Measurements from ENCODE around the gene CD34. TPM values are rescaled to one million over a fixed set of nuclear protein-coding genes. Genes with fewer than 3 reads are reported as not detected.

The CD34 gene
- polyA plus RNA-seq, 12 donors: 50.0 to 272 (median 173) TPM

DNA sequence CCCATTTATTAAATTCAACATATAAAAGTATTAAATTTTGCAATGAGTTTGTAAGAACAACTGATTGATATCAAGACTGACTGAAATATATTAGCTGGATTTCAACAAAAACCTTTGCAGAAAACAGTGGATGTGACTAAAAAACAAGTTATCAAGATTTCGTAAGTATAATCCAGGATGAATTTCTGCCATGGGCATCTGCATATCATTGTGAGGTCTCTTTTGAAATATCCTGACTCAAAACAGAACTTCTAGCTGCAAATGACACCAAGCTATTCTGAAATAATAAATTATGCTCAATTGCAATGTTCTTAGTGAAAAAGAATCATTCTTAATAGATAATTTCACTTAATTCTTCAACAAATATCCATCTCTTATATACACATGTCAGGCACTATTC is 52.6 kb downstream of the CD34 start:
- no peak for DNase-seq

DNA sequence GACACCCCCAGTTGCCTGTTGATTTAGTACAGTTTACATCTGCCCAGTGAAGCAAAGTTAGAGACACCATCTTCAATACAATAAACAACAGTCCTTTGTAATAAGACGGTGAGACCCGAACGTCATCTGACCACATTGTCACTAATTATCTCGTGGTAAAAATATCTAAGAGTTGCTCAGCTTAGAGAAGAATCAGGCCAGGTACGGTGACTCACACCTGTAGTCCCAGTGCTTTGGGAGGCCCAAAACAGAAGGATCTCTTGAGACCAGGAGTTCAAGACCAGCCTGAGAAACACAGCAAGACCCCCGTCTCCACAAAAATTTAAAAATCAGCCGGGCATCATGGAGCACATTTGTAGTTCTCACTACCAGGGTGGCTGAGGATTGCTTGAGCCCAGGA is 53.5 kb downstream of the CD34 start:
- no peak for DNase-seq

DNA sequence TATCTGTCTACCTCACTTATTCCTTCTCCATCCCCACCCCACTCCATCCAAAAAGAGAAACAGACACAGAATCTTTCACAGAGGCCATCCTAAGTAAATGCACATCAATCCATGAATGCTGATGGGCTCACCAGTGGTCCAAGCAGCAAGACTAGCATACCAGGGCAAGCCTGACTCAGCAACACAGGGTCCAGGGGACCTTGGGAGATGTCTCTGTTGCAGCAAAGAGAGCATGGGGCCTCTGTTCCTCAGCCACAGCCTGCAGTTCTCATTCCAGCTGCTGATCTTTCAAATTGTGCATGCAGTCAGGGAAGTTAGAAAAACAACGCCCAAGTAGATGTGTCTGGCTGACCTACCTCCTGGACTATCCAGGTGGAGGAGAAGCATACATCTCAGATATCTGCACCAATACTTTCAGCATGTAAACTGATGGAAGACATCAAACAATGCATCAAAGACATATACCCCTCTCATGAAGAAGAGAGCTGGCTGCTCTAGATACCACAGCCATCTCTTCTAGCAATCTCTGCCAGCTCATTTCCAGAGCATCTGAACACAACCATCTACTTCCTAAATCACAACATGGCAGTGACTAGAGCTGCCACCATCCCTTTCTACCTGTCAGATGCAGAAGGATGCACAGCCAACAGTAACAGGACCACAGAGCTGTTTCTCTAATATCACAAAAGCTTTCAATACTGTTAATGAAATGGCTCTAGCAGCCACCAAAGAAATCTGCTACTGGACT is 54.5 kb downstream of the CD34 start:
- no peak for DNase-seq

DNA sequence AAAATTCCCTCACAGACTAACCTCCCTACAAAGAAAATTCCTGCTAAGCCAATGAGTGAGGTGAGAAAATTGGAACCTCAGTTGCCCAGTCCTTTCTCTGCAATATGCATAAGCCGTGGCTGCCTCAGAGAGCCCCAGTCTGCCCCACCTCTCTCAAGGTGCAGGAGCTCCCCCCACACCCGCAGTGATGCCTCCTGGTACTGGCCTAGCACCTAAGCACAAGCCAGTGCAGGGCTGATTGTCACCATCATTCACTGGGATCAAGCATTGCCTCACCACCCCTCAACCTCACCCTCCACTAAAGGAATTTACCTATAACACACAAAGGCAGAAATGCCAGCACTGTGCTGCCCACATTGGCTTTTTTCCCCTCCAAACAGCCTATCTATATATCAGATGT is 56.9 kb downstream of the CD34 start:
- DNase-seq: no peak

DNA sequence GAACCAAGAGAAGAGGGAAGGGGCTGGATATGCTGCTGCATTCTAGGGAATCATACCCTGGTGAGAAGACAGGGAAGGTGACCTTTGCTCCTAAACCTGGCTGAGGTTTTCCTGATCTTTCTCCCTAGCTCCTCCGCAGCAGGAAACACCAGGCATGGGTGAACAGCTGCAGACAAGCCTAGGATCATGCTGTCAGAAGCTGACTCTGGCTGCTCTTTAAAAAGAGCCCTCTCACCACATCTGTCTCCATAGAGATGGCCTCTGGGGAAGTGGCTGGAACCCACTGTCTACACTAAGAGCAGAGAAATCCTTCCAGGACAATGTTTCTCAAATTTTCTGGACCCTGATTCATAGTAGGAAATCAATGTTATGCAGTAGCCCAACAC is 57.6 kb downstream of the CD34 start:
- DNase-seq: no peak

DNA sequence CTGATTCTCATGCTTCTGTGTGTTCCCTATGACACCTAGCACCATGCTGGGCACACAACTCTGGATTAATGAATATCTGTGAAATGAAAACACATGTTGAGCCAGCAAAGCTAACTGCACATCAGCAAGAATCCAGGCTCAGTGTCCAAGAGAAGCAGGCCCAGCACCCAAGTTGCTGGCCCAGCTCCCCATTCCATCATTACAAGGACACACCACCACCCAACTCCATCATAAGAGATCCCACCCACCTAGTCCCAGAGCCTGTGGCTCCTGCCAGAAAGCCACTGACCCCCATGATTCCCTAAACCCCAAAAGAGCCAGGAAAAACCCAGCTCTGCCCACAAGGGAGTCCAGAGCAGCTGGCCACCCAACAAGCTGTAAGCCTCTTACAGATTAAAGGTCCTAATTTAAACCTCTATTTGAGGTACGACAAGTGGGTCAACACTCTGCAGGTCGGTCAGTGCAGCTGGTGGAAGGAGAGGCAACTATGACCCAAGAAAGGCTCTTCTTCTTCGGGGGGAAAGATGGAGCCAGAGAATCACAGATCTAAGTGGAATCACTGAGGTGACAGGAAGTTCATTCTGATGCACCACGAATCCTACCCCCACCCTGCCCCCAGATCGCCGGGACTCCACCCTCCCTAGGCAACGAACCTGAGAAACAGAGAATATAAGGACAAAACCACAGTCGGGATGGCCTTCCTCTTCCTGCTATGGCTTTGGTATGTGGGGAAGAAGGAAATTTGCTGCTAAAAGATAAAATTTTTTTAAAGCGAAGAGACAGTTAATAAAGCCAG is 58.2 kb downstream of the CD34 start:
- DNase-seq: no peak

DNA sequence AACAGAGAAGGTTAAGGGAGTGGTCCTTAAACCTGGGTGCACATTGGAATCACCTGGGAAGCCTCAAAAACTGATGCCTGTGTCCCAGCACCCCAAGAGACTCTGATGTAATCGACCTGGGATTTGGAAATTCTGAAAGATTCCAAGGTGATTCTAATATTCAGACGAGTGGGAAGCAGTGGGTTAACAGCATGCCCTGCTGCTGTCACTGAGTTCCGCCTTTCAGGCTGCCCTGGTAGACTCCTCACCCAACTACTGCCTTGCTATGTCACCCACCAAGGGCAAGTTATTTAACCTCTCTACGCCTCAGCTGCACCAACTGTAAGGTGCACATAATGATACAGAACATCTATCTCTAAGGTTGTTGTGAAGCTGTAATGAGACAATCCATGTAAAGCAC is 59.2 kb downstream of the CD34 start:
- DNase-seq: no peak

DNA sequence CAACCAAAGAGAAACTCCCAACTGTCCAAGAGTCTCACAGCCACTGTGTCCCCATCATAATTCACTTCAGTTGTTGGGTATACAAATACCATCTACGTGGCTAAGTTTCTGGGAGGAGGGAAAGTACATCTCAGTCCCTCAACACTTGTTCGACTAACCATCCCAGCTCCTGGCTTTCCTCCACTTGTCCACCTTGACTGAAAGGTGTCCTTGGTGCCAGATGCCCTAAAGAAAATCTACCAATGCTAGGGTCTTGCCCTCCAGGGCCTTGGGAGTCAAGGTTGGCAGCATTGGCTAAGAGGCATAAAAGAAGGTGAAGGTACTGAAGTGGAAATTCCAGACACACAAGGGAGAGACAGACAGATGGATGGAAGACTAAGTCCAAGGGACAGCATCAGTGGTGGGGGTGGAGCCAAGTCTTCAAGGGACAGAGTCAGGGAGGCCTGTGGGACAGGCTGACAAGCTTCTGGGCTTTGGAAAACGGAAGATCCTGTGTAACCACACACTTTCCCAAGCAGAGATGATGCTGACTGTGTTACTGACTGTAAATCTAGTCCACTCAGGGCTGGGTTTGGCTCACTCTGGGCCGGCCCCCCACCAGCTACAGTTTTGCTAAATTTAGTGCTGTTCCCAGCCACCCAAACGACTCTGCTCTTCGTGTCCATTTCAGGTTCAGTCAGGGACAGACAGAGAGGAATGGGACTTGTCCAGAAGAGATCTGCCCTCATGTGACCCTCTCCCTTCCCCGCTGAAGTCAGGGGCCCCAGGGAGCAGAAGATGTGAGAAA is 60.1 kb downstream of the CD34 start:
- DNase-seq: no peak

DNA sequence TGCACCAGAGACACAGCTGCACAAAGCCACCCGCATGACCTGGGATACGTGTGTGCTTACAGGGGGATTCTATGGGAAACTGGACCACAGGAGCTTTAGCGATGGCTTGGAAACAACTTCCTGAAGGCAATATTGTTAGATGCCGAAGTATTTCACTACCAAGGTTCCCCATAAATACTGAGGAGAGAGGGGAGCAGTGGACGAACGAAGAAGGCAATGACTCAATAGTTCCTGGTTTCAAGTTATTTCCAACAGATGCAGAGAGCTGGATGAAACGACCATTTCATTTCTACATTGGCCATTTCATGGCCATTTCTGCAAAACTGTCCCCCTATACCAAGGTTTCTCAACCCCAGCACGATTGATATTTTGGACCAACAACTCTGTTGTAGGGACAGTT is 61.3 kb downstream of the CD34 start:
- no peak for DNase-seq

DNA sequence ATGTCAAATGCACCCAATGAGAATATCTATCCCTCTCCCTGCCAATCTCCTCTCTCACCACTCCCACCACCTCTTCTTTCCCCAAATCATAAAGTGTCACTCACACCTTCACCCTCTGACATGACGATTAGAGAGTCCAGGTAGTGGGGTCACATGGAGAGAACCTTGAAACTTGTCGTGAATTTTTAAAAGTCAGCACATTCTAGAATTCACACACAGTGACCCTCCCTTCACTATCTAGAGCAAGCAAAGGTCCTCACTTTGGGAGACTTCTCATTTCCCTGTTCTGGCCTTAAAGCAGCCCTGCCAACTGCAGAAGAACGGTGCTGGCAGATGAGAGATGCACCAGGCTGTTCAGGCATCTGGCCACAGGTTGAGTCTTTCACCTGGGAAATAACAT is 61.9 kb downstream of the CD34 start:
- DNase-seq: no peak

DNA sequence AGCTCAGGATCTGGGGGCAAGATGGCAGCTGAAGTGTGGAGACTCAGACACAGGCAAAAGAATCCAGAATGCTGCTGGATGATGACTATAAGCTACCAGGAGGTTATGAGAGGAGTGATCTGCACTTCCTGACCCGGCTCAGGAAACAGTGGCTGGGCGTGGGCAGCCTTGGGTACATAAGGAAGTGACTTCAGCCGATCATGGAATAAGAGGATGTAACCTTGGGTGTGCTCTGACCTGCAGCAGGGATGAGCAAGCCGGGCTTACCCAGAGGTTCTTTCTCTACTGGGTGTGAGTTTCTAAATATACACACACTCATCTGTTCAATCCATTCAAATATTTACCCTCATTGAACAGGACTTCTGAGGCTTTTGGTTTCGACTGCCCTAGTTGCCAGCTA is 62.7 kb downstream of the CD34 start:
- DNase-seq: no peak

DNA sequence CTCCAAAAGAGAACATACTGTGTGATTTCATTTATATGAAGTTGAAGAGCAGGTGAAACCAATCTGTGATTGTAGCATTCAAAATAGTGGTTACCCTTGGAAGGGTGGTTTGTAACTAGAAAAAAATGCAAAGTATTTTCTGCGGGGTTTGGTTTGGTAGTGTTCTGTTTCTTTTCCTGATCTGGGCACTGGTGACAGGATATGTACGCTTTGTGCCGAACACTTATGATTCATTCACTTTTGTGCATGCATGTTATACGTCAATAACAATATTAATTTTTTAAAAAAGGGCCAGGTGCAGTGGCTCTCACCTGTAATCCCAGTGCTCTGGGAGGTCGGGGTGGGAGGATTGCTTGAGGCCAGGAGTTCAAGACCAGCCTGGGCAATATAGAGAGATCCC is 63.8 kb downstream of the CD34 start:
- no peak for DNase-seq

DNA sequence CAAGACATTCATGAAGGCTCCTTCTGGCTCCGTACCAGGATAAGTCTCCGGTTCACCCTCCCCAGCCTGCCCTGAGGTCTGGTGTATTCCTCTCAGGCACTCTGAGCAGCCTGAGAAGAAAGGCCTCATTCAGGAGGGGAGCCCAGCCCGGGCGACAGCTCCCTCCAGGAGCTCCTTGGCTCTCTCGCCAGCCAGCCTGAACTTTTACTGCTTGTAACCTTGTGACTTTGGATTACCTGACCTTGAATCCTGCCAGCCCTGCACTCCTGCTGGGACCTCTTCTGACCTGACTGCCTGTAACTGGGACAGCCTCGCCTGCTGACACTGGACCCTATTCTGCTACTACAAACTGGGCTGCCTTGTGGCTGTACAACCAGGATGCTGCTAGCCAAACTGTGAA is 65.8 kb downstream of the CD34 start:
- no peak for DNase-seq

DNA sequence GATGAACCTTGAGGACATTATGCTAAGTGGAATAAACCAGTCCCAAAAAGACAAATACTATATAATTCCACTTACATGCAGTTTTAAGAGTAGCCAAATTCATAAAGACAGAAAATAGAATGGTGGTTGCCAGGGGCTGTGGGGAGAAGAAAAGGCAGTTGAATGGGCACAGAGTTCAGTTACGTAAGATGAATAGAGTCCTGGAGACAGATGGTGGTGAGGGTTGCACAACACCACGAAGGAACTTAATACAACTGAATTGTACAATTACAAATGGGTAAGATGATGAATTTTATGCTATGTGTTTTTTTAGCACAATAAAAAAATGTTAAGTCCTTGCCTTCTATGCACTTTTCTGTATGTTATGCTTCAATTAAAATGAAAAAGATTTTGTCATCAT is 66.6 kb downstream of the CD34 start:
- no peak for DNase-seq

DNA sequence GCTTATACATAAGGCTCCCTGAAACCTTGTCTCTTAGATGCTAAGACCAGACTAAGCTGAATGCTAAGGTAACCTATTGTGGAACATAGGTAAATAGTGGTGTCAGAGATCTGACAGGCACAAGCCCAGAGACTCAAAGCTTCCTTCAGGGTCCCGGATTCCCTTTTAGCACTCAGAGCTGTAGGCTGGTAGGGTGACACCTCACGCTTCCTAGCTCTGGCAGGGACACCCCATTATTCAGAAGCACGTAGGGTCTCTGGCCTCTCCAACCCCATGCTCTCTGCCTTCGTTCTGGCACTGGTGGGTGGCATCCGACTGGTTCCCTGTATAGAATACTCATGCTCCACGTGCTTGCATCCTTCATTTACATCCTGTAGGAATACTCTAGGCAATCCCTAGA is 68.4 kb downstream of the CD34 start:
- no peak for DNase-seq

DNA sequence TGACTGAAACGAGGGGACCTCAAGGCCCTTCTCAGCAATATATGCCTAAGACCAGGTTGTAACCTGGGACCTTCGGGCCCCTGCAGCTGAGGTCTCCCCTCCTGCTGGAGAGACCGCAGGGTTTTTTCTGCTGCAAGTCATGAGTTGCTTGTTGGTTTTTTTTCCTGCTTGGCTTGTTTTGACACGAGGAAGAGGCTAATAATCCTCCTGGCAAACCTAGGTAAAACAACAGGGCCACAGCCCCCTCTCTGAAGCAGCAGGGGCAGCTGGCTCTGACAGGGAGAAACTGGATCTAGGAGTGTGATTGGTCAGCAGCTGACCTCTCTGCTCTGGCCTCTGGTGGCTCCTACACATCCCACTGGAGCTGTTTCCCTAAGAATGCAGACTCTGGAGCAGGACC is 69.0 kb downstream of the CD34 start:
- DNase-seq: no peak

DNA sequence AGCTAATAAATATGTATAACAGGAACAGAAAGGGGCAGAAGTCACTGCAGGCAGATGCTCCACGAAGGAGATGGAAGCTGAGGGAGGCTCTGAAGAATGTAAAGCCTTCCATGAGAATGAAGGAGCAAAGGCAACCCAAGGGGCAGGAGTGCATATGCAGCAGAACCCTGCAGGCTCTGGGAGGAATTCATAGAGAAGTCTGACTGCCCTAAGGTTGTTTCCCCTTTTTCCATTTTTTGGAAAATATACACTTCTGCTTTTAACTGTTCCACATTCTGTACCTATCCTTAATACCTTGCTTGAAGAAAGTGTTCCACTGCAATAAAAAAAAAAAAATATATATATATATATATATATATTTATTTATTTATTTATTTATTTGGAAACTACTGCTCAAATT is 69.6 kb downstream of the CD34 start:
- DNase-seq: no peak

DNA sequence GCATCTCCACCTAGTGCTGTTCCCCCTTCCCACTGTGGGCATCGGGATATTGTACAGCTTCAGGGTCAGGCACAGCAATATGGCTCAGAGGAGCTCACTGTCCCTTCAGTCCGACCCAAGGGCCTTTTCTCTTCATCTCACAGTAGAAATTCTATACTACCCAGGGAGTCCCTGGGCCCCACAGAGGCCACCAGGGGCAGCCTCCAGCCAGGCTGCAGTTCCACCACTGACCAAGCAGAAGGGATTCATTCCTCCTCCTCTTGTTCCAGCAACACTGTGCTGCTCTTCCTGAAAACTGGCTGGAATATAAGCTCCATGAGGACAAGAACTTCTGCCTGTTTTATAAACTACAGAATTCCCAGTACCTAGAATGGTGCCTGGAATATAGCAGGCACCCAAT is 70.5 kb downstream of the CD34 start:
- no peak for DNase-seq

DNA sequence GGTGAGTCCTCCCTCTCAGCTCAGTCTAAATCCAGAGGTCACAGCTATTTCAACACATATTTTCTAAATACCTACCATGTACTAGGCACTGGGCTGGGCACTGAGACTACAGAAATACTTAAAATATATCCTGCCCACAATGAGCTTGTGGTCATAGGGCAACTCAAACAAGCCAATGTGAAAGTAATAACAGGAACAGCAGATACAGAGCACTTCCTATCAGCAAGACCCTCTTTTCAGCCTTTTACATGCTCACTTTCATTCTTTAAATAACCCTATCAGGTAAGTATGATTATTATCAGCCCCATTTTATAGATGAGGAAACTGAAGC is 71.9 kb downstream of the CD34 start:
- no peak for DNase-seq

DNA sequence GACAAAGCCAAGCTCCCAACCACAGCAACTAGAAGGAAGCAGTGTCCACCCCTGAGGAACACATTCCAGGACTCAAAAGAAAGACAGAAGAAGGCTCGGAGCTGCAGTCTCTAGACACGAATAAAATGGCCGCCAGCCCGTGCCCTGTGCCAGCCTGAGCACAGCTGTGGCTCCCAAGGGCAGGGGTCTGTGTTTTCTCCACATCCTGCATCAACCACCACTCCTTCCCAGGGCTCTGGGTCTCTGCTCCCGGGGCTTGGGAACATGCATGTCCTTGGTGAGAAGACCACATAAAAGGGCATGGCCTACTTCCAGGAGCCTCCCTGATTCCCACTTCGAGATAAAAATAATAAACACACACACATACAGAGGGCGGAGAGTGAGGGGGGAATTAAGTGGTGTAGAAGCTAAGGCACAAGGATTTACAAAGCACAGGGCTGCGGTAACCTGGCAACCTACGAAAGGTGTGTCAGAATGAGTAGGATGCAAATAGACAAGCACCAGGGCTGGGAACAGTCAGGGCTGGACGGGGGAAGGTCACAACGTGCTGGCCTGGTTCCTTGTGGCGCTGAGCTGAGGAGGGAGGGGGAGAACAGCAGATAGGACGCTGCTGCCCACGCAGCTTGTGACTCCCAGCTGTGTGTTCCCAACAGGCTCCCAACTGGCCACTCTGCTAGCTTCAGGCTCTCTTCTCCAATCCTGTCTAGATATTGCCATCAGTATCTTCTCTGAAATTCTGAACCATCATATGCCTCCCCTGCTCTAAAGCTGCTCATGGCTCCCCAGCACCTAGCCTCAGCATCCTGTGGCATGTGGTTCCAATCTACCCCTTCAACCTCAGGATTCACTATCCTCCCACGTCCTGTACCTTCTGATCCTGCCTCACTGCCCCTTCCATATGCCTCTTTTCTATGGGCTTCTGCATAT is 72.5 kb downstream of the CD34 start:
- DNase-seq: no peak

DNA sequence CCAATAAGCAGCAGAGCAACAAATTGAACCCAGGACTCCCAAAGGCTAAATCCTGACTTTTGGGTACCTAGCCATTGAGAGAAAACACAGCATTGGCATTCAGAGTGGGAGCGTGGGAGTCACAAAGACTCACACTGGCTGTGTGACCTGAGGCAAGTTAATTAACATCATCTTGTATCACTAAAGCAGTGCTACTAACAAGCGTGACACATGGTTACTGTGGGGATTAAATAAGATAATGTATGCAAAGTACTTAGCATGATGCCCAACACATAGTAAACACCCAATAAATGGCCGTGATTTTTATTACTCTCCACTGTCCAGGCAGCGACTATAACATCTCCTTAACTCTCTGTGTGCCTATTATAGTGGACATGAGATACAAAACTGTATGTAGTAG is 73.3 kb downstream of the CD34 start:
- no peak for DNase-seq
